ENCODE data around the gene DLGAP3. TPM values are rescaled to one million over a fixed set of nuclear protein-coding genes. Genes with fewer than 3 reads are reported as not detected.

The DLGAP3 gene
- polyA plus RNA-seq, 2 of the 4 experiments (the other 2 are of a cell fraction) = 0.05 TPM; not detected in 1

GRCh38 chr1:34858901-34859445 is 70.5 kb downstream of the DLGAP3 start:
- POLR2A ChIA-PET = interaction anchor here (0.9 to 1.0 kb wide), 4 partner anchors 19 to 173 kb away, joined by 3 to 4 read pairs (median 3); partner anchors contain the start of genes TMEM35B and ZMYM6
- no peaks in the 10 kb centered on the region for H3K9me3 ChIP-seq

DNA sequence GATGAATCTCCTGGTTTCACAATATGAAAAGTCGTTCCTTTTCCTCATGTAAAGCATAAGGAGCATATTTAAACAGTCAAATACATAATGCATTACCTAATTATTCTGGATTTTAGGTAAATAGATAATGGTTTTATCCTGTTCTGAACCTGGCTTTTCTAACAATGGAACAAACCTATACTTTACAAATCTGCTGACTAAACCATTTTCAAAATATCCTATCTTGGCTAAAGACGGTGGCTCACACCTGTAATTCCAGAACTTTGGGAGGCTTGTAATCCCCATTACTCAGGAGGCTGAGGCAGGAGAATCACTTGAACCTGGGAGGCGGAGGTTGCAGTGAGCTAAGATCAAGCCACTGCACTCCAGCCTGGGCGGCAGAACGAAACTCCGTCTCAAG is 72.8 kb downstream of the DLGAP3 start:
- POLR2A ChIA-PET = no interaction called here
- H3K9me3 ChIP-seq = no peaks in the 10 kb centered on the region
- no peak overlapping the region for H3K4me2 ChIP-seq
- H3K4me3 ChIP-seq = no peak overlapping the region
- 91% methylated on average over 6 of the region's 6 CpGs for WGBS (ENCODE audit: missing lambda C conversion rate)
- TF ChIP-seq MAFK (IDR thresholded peaks at IDR 0.05; ENCODE audit: partially characterized antibody) = peak; percentile 58
- TF ChIP-seq RAD21 (conservative IDR thresholded peaks at IDR 0.05 in 1 of 2, IDR thresholded peaks at IDR 0.05 in 1 of 2) = no peak
- TF ChIP-seq ESRRA (IDR thresholded peaks at IDR 0.05; ENCODE audit: borderline replicate concordance, low read length) = no peak
- no peak for TF ChIP-seq CEBPB (IDR thresholded peaks at IDR 0.05)
- TF ChIP-seq, protein P1, sequence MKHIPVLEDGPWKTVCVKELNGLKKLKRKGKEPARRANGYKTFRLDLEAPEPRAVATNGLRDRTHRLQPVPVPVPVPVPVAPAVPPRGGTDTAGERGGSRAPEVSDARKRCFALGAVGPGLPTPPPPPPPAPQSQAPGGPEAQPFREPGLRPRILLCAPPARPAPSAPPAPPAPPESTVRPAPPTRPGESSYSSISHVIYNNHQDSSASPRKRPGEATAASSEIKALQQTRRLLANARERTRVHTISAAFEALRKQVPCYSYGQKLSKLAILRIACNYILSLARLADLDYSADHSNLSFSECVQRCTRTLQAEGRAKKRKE (CRISPR knock-in tag; IDR thresholded peaks at IDR 0.05; ENCODE audit: low read depth) = no peak
- no peak for TF ChIP-seq RNF2 (IDR thresholded peaks at IDR 0.05; ENCODE audit: borderline replicate concordance, low read depth)
- no peak overlapping the region for H3K27ac ChIP-seq
- H3K4me1 ChIP-seq = peaks cover 10% of the 10 kb centered on the region; the same call in 2 of the 3 replicates
- CTCF ChIA-PET = interaction anchor here (1.2 kb wide), 2 partner anchors 10 to 22 kb away, joined by 3 read pairs; no protein-coding TSS in a partner anchor
- no peak for DNase-seq (ENCODE audit: low read depth in 1 of 2, low spot score in 1 of 2)
- ATAC-seq = no peak
- FAIRE-seq = no peak

More at GRCh38 chr1:34858901-34859445, 70.5 kb downstream of the DLGAP3 start:
- peak; percentile 28 to 67; a peak in 5 of 6 replicates for ATAC-seq
- Histone ChIP-seq H3K27ac (peak overlapping the region; percentile 91 to 97), H3K4me3 (peak overlapping the region; percentile 89), H3K4me1 (peaks cover 10% of the 10 kb centered on the region; the same call in 2 of the 3 replicates), H3K4me2 (peak overlapping the region; percentile 79)
- TF ChIP-seq EHMT2 (IDR thresholded peaks at IDR 0.05; ENCODE audit: low read depth) (no peak), MAZ (IDR thresholded peaks at IDR 0.05; ENCODE audit: borderline replicate concordance, low read depth, low read length) (no peak), HOXB13 (CRISPR knock-in tag; IDR thresholded peaks at IDR 0.05; ENCODE audit: low read depth) (no peak), PBX3 (IDR thresholded peaks at IDR 0.05) (no peak), CBX2 (IDR thresholded peaks at IDR 0.05; ENCODE audit: borderline replicate concordance, low read depth) (no peak), NFE2L2 (conservative IDR thresholded peaks at IDR 0.05; ENCODE audit: low read length) (no peak), ELK1 (IDR thresholded peaks at IDR 0.05; ENCODE audit: low read depth, low read length) (no peak), KDM5A (IDR thresholded peaks at IDR 0.05) (no peak), HOXB5 (CRISPR knock-in tag; IDR thresholded peaks at IDR 0.05) (no peak), BCL3 (IDR thresholded peaks at IDR 0.05) (no peak), GATA3 (IDR thresholded peaks at IDR 0.05; ENCODE audit: borderline replicate concordance) (no peak), ZC3H11A (IDR thresholded peaks at IDR 0.05) (no peak), KDM1A (IDR thresholded peaks at IDR 0.05; ENCODE audit: low read depth) (no peak), FOXS1 (CRISPR knock-in tag; IDR thresholded peaks at IDR 0.05) (no peak)
- TF ChIP-seq, protein P2, sequence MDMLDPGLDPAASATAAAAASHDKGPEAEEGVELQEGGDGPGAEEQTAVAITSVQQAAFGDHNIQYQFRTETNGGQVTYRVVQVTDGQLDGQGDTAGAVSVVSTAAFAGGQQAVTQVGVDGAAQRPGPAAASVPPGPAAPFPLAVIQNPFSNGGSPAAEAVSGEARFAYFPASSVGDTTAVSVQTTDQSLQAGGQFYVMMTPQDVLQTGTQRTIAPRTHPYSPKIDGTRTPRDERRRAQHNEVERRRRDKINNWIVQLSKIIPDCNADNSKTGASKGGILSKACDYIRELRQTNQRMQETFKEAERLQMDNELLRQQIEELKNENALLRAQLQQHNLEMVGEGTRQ (IDR thresholded peaks at IDR 0.05) = no peak
- CTCF ChIA-PET = interaction anchor here (1.0 to 3.0 kb wide), 13 partner anchors 11 to 869 kb away, joined by 3 to 21 read pairs (median 4); no protein-coding TSS in a partner anchor
- peak in 1 of 2 experiments; percentile 19 for DNase-seq (ENCODE audit: low read depth in 1 of 2, low spot score in 1 of 2)
- no peak for FAIRE-seq
- WGBS (ENCODE audit: missing lambda C conversion rate) = 2% methylated on average over 10 of the region's 15 CpGs

Data from A549 (cell line).